Measurements from ENCODE around the gene CKMT2. TPM values are rescaled to one million over a fixed set of nuclear protein-coding genes. Genes with fewer than 3 reads are reported as not detected.

CKMT2 gene
- total and polyA plus RNA-seq, 2 of the 8 experiments (the other 6 are each of a cell fraction or from before 2014, with no cell fraction given): 2.4 to 5.0 TPM

DNA sequence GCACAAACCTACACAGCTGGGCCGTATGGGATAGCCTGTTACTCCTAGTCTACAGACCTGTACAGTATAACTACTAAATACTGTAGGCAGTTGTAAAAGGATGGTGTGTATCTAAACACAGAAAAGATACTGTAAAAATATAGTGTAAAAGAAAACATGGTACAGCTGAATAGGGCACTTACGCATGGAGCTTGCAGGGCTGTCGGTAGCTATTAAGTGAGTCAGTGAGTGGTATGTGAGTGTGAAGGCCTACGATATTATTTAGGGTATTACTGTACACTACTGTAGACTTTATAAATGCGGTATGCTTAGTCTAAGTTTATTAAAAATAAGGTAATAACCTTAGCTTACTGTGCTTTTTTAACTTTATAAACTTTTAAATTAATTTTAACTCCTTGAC, 69.5 kb downstream of the CKMT2 start (continued):
- TF ChIP-seq, protein P1, sequence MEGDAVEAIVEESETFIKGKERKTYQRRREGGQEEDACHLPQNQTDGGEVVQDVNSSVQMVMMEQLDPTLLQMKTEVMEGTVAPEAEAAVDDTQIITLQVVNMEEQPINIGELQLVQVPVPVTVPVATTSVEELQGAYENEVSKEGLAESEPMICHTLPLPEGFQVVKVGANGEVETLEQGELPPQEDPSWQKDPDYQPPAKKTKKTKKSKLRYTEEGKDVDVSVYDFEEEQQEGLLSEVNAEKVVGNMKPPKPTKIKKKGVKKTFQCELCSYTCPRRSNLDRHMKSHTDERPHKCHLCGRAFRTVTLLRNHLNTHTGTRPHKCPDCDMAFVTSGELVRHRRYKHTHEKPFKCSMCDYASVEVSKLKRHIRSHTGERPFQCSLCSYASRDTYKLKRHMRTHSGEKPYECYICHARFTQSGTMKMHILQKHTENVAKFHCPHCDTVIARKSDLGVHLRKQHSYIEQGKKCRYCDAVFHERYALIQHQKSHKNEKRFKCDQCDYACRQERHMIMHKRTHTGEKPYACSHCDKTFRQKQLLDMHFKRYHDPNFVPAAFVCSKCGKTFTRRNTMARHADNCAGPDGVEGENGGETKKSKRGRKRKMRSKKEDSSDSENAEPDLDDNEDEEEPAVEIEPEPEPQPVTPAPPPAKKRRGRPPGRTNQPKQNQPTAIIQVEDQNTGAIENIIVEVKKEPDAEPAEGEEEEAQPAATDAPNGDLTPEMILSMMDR (IDR thresholded peaks at IDR 0.05; ENCODE audit: control extremely low read depth in 1 of 3, insufficient read depth in 1 of 3, low read depth in 1 of 3, low read length in 3 of 3): no peak
- TF ChIP-seq TCF12 (IDR thresholded peaks at IDR 0.05; ENCODE audit: low read depth, low read length) (no peak), BCL11A (IDR thresholded peaks at IDR 0.05; ENCODE audit: low read depth in 2 of 2, low read length in 2 of 2) (no peak), HDAC2 (IDR thresholded peaks at IDR 0.05; ENCODE audit: borderline replicate concordance in 1 of 2, low read depth in 2 of 2, low read length in 2 of 2) (no peak), PHF8 (conservative IDR thresholded peaks at IDR 0.05; ENCODE audit: low read depth, low read length) (no peak), CHD7 (IDR thresholded peaks at IDR 0.05; ENCODE audit: insufficient replicate concordance, low read length) (no peak), RAD21 (IDR thresholded peaks at IDR 0.05 in 1 of 2, conservative IDR thresholded peaks at IDR 0.05 in 1 of 2; ENCODE audit: low read depth in 2 of 2, low read length in 2 of 2) (no peak)

Data from H1 (cell line).